ENCODE data around the gene GMEB2.

GMEB2 gene

DNA sequence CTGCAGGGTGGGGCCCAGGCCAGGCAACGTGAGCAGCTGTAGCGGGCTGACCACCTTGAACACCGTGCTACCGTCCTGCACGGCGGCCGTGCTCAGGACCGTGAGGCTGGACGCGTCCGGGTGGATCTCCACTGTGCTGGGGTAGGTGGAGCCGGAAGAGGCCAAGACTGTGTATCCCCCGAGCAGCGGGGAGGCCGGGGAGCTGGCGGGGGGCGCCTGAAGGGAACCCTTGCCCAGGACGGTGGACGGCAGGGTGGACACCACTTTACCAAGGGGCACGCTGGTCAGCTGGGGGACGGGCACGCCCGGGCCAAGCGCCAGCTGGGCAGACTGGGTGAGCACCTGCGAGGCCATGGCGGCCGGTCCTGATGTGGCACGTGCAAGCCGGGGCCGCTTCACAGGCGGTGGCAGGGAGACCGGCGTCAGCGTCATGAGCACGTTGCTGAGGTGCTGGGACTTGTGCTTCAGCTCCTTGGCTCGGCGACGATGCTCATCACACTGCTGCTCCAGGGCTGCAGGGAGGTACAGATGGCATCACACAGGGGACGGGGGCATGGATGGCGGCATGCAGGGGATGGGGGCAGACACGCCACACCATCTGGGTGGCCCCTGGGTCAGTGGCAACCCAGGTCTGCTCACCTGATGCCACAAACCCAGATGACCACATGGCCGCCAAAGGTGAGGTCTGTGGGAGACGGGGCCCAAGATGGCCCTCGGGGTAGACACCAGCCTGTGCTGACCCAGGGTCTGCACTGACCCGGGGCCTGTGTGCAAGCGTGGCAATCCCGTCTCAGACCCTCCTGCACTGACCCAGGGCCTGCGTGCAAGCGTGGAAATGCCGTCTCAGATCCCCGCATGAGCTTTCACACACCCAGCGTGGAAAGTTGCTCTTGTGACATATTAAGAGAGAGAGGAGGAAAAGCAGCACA, 36.4 kb downstream of the GMEB2 start:
- DNase-seq (ENCODE audit: low read depth in 1 of 2, low spot score in 1 of 2): no peak

GRCh38 chr20:63589261-63590217, 37.4 kb downstream of the GMEB2 start:
- DNase-seq (ENCODE audit: low read depth in 1 of 2, low spot score in 1 of 2): no peak

DNA sequence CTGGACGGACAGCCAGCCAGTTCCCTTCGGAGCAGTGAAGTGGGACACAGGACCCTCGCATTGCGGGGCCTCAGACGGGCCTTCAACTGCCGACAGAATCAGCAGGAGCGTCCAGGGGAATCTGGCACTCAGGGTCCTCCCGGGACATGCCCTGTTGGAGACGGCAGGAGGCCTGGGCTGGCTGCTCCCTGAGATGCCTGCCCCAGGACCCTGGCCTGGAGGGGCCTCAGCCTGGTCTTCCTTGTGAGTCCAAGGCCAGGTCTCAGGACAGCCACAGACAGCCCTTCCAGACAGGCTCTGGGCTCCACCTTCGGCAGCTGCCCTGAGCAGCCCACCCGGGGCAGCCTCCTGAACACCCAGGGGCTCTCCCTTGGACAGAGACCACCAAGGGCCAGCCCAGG, 38.3 kb downstream of the GMEB2 start:
- DNase-seq (ENCODE audit: low read depth in 1 of 2, low spot score in 1 of 2): no peak

- DNase-seq (ENCODE audit: low read depth in 1 of 2, low spot score in 1 of 2): no peak
Measured at GRCh38 chr20:63587776-63588591, 38.9 kb downstream of the GMEB2 start.

DNA sequence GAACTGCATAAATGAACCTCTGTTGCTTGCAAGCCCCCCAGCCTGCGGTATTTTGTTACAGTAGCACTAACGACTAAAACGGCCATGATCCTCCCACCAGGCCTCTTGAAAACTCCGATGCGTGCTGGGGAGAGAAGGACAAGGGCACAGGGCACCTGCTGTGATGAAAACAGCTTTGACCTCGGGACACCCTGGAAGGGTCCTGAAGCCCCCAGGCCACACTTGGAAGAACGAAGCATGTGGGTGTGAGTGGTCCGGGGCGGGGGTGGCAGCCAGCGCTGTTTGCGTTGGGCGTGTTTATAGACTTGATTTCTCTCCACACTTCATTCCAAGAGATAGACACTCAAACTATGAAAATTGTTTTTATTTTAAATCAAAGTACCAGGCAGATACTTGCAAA, 39.6 kb downstream of the GMEB2 start:
- no peak for DNase-seq (ENCODE audit: low read depth in 1 of 2, low spot score in 1 of 2)

DNA sequence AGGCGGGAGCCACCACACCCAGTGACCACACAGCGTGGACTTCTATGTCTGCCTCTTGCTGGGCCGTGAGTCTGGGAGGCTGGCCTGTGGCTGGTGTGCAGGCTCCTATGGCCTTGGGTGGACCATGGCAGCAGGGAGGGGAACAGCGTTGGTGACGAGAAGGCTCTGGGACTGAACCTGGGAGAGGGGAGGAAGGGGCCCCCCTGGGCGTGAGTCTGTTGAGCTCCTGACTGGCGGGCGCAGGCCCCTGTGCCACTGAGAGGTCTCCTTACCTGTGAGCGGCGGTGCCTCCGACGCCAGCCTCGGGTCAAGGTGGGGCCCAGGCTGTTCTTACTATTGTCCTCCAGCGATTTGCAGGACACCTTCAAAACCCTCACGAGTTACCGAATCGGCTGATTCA, 40.1 kb downstream of the GMEB2 start:
- no peak for DNase-seq (ENCODE audit: low read depth in 1 of 2, low spot score in 1 of 2)

DNA sequence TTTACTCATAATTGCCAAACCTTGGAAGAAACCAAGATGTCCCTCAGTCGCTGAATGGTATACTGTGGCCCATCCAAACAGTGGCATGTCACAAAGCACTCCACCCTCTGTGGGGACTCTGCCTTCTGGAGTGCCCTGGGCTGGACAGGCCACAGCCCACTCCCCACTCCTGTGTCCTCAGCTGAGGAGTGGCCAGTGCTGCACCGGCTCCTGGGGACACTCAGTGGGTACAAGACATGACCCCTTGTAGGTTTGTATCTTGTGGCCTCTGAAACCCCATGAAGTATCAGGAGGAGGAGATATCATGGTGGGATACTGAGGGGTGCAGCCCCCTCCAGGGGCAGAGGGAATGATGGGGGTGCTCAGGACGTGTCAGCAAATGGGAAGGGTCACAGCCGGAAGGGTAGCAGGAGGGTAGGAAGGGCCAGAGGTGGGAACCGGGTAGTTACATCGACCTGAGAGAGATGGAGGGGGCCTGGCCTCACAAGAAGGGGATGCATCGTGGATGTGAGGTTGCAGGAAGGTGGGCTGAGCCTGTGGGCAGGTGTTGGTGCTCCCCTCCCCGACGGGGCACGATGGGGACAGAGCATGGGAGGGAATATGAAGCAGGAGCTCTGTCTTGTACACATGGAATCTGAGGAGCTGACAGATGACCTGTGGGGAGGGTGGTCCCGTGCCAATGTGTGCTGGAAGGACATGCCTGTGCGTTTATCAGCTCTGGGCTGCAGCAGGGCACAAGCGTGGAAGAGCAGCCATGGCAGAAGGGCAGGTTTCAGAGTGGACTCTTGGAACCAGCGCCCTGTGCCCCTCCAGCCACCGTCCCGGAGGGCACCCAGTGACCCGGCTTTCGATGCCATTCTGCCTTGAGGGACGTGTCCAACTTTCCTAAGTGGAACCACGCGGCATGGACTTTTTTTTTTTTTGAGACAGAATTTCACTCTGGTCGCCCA, 41.0 kb downstream of the GMEB2 start:
- no peak for DNase-seq (ENCODE audit: low read depth in 1 of 2, low spot score in 1 of 2)

- DNase-seq (ENCODE audit: low read depth in 1 of 2, low spot score in 1 of 2): no peak
Measured at GRCh38 chr20:63582382-63583063, 44.4 kb downstream of the GMEB2 start.

DNA sequence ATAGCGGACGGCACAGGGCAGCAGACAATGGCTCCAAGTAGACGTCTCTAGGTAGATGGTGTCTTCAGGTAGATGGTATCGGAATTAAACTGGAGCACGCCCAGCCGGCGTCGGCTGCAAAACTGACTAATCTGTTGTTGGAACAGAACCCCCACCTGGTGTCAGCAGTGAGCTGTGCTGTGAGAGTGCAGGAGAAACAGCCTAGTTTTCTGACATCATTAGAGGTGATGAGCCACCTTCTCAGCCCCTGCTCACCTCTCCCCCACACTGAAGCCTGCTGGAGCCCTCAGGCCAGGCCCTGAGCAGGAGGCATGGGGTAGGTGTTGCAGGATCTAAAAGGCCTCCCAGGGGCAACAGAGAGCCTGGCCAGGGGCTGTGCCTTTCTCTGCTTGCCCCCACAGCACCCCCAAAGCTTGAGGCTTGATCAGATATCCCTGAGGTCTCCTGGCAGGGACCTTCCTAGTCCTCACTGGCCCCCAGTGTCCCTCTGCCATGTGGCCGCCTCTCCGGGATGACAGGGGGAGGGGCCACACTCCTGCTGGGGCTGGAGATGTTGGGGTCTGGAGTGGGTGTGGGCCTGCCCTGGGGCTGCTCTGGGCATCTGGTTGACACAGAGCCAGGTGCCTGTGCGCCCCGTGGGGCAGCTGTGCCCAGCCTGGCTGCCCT, 46.0 kb downstream of the GMEB2 start:
- peak; percentile 59 for DNase-seq (ENCODE audit: low read depth in 1 of 2, low spot score in 1 of 2)

GRCh38 chr20:63579017-63579694, 47.7 kb downstream of the GMEB2 start:
- DNase-seq (ENCODE audit: low read depth in 1 of 2, low spot score in 1 of 2): no peak

GRCh38 chr20:63578224-63579016, 48.5 kb downstream of the GMEB2 start:
- no peak for DNase-seq (ENCODE audit: low read depth in 1 of 2, low spot score in 1 of 2)

DNA sequence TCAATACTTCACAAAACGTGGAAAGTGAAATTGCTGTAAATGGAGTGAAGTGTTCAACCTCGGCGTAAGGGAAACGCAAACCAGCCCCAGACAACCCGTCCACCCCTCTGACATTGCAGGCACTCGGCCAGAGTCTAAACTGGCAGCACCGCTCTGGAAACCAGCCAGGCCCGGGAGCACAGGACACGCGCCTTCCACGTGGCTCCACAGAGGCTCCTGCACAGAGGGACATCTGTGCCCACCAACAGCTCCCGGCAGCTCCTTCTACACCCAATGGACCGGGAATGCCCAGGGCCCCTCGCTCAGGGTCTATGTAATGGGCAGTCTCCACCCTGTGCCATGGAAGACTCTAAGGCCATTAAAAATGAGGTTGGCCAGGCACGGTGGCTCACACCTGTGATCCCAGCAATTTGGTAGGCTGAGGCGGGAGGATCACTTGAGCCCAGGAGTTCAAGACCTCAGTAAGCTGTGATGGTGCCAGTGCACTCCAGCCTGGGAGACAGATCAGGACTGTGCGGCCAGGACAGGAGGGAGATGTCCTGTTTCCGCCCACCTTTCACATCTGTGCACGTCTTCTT, 49.5 kb downstream of the GMEB2 start:
- no peak for DNase-seq (ENCODE audit: low read depth in 1 of 2, low spot score in 1 of 2)

DNA sequence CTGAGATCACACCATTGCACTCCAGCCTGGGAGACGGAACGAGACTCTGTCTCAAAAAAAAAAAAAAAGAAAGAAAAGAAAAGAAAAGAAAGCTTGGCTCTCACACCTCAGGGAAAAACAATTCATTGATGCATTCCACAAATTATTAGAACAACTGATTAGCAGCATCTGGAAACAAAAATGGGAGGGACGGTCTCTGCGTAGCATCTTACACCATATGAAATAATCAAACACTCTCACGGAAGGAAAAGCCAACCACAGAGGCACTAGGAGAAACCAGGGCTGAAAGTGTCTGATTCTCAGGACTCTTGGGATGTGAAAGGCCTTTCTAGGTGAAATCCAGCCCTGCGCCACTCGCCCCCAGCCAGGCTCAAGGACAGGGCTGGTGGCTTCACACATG, 50.6 kb downstream of the GMEB2 start:
- no peak for DNase-seq (ENCODE audit: low read depth in 1 of 2, low spot score in 1 of 2)

GRCh38 chr20:63574829-63575743, 51.8 kb downstream of the GMEB2 start:
- no peak for DNase-seq (ENCODE audit: low read depth in 1 of 2, low spot score in 1 of 2)

DNA sequence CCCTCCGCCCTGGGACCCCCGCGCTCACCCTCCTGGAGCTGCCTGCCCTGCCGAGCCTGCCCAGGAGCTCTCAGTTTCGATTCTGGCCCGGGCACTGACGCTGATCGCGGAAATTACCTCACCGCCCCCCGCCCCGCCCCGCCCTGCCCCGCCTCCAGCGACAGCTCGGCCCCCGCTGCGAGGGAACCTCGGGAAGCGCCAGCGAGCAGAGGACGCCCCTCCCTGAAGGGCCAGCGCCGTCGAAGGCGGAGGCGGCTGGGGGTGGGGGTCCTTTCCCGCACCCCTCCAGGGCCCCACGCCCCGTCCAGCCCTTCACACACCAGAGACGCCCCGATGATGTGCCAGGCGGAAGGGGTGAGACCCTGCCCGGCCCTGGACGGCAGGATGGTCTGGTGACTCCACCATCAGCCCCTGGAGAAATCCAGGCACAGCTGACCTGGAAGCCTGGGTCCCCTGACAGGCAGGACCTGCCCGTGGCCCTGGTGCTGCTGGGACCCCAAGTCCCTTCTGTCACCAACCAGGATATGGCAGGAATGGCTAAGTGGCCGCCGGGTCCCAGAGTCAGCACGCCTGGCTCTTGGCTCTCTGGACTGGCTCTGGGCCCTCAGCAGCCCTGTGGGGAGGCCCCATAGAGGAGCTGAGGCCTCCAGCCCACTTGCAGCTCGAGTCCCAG, 52.6 kb downstream of the GMEB2 start, which contains the start of gene HELZ2:
Gene HELZ2 (minus strand): TSS at position 84 of the 673 bp plus-strand sequence. CDS start 1,854 bp downstream, outside the sequence.
- DNase-seq (ENCODE audit: low read depth in 1 of 2, low spot score in 1 of 2): peak; percentile 32 to 51

All from stimulated activated CD4-positive, alpha-beta T cell treated with anti-CD3 and anti-CD28 coated beads, Interleukin-15, amount 100 ng/mL, for 1 hour (primary cell).